ENCODE data around the gene FRRS1L. TPM values are rescaled to one million over a fixed set of nuclear protein-coding genes. Genes with fewer than 3 reads are reported as not detected.

FRRS1L gene, protein sequence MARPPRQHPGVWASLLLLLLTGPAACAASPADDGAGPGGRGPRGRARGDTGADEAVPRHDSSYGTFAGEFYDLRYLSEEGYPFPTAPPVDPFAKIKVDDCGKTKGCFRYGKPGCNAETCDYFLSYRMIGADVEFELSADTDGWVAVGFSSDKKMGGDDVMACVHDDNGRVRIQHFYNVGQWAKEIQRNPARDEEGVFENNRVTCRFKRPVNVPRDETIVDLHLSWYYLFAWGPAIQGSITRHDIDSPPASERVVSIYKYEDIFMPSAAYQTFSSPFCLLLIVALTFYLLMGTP
- total RNA-seq: 4.7 TPM

- DNase-seq: peak; percentile 32
These were observed at the start of gene FRRS1L for GRCh38 chr9:109166771-109167601. FRRS1L (minus strand) TSS chr9:109167249; CDS start chr9:109167138, 111 bp downstream.

- no peak for DNase-seq
These were observed 47.4 kb upstream of the FRRS1L start for GRCh38 chr9:109214414-109214813.

- no peak for DNase-seq
These were observed 46.5 kb upstream of the FRRS1L start for GRCh38 chr9:109213285-109214121.

- no peak for DNase-seq
These were observed 45.7 kb upstream of the FRRS1L start for GRCh38 chr9:109212768-109213167.

- no peak for DNase-seq
These were observed 39.6 kb upstream of the FRRS1L start for GRCh38 chr9:109206670-109207069.

DNA sequence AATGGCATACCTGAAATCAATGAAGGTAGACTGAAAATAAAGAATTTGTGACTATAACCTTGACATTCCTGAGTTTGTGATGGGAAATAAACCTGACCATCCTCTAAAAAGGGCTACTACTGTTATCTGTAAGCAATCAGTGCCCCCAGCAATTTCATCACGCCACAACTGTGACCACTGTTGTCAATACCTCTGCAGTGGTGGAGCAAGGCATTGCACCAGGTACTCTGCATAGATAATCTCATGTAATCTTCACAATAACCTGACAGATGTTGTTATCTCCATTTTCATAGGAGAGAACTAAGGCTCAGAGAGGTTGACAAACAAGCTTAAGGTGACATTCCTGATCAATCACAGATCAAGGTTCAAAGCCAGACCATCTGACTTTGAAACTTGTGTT, 38.5 kb upstream of the FRRS1L start:
- DNase-seq: no peak

GRCh38 chr9:109203761-109204360, 36.8 kb upstream of the FRRS1L start:
- DNase-seq: no peak

GRCh38 chr9:109199676-109200075, 32.6 kb upstream of the FRRS1L start:
- no peak for DNase-seq

- no peak for DNase-seq
These were observed 31.8 kb upstream of the FRRS1L start for GRCh38 chr9:109198736-109199382.

GRCh38 chr9:109193974-109194556, 27.0 kb upstream of the FRRS1L start:
- no peak for DNase-seq

- peak; percentile 57 for DNase-seq
These were observed 25.8 kb upstream of the FRRS1L start for GRCh38 chr9:109192732-109193361.

- DNase-seq: no peak
These were observed 24.7 kb upstream of the FRRS1L start for GRCh38 chr9:109191746-109192145.

GRCh38 chr9:109190151-109190550, 23.1 kb upstream of the FRRS1L start:
- DNase-seq: no peak

GRCh38 chr9:109186857-109187520, 19.9 kb upstream of the FRRS1L start:
- no peak for DNase-seq

DNA sequence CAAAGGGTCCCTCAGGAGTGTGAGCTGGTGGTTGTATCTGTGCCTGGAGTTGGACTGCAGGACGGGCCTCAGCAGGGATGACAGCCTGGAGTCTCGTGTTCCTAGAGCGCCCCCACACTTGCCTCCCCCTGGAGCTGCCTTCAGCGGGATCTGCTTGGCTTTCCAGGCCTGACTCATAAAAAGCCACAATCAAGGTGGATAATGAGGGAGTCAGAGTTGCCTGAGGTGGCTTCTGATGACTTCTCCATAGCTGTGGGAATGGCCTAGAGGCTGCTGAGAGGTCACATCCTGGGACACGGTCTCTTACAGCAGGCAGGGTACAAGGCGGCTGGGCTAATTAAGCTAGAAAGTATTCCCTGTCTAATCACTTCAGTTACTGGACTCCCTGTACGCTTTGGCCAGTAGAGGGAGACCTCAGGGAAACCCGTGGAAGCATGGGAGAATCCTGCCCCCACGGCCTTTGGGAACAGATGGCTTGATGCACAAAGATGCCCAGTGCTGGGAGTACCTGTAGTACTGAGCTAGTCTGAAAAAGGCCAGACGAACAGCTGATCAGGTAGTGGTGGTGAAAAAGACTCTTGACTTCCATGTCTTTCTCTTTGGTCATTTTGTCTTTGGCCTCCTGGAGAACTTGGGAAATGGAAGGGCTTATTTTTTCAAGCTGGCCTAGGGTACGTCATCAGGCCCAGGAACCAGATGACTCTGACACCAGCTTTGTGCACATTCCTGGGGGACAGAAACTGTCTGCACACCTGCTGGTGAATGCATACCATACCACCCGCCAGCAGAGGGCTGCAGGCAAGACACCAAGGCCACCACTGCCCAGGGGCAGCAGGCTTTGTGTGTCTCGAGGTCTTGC, 16.1 kb upstream of the FRRS1L start:
- DNase-seq: peak; percentile 25

- no peak for DNase-seq
These were observed 15.5 kb upstream of the FRRS1L start for GRCh38 chr9:109182550-109182939.

DNA sequence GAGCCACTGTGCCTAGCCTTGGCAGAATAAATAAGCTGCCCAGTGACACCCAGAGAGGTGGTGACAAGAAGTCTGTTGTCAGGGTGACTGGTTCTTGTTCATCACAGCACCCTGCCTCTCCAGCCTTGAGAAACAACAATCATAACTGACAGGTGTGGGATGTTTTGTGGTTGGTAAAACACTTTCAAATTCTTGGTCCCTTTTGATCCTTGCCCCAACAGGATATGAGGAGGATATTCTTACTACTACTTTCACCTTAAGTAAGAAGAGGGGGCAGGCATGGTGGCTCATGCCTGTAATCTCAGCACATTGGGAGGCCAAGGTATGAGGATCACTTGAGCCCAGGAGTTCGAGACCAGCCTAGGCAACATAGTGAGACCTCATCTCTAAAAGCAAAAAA, 14.2 kb upstream of the FRRS1L start:
- DNase-seq: no peak

GRCh38 chr9:109179801-109180523, 12.9 kb upstream of the FRRS1L start:
- DNase-seq: no peak

- DNase-seq: no peak
These were observed 9.9 kb upstream of the FRRS1L start for GRCh38 chr9:109176963-109177362.

Measured in tongue (tissue), 2 donors.